IMR-90 (cell line): ENCODE measurements around the gene CTNNAL1. TPM values are rescaled to one million over a fixed set of nuclear protein-coding genes. Genes with fewer than 3 reads are reported as not detected.
A peak's percentile ranks its signal among the peaks of the same experiment; 100 is the strongest.

Experiments
- ATAC-seq: fragments of 200-7000 bp; cut with Tn5 transposase; 2 replicates; pipeline ENCODE4 v1.9.1; 2020; ENCODE audit warnings: low read depth, mild to moderate bottlenecking, moderate library complexity
- BruUV-seq: library from RNA; stranded (reverse); fragments of 400-500 nt; replicated peaks from 2 replicates; lab custom pipeline; 2021; lab: Mats Ljungman, UMichigan
- CTCF ChIA-PET: fragments of 300-600 bp; formaldehyde crosslinking; extraction: SDS; loops from one replicate; lab custom pipeline; 2021; ENCODE audit warnings: antibody characterized with exemption; lab: Yijun Ruan, JAX
- POLR2A ChIA-PET: fragments of 300-600 bp; sonication (Branson Sonifier 250); formaldehyde crosslinking; loops from one replicate; lab custom pipeline; 2022; ENCODE audit warnings: antibody characterized with exemption; ENCODE audit not compliant: unreplicated experiment; lab: Charles Lee
- DNase-seq: peaks from one replicate; pipeline ENCODE4 v3.0.0; 2013
- H2AFZ ChIP-seq: replicated peaks from 2 replicates; pipeline ENCODE3; 2013; ENCODE audit warnings: low read length, mild to moderate bottlenecking; ENCODE audit not compliant: poor library complexity
- H2AK5ac ChIP-seq: 2 replicates; pipeline ENCODE4 v1.6.1; 2013; ENCODE audit warnings: low read depth, low read length, inconsistent platforms
- H2AK9ac ChIP-seq: replicated peaks from 2 replicates; pipeline ENCODE3; 2013; ENCODE audit warnings: mild to moderate bottlenecking, low read depth, low read length, moderate library complexity; ENCODE audit not compliant: poor library complexity
- H2BK120ac ChIP-seq: 2 replicates; pipeline ENCODE4 v1.6.1; 2013; ENCODE audit warnings: low read depth, low read length, inconsistent platforms
- H2BK15ac ChIP-seq: 3 replicates; pipeline ENCODE4 v1.6.1; 2013; ENCODE audit warnings: low read depth, low read length, inconsistent platforms
- H2BK20ac ChIP-seq: 2 replicates; pipeline ENCODE4 v1.6.1; 2013; ENCODE audit warnings: low read depth, mild to moderate bottlenecking, inconsistent platforms, low read length, moderate library complexity
- H2BK5ac ChIP-seq: 2 replicates; pipeline ENCODE4 v1.6.1; 2013; ENCODE audit warnings: mild to moderate bottlenecking, low read depth, low read length, inconsistent platforms; ENCODE audit not compliant: poor library complexity, severe bottlenecking
- H3K14ac ChIP-seq: replicated peaks from 2 replicates; pipeline ENCODE4 v1.6.1; 2013; ENCODE audit warnings: low read depth, low read length, inconsistent platforms
- H3K18ac ChIP-seq: 2 replicates; pipeline ENCODE4 v1.6.1; 2013; ENCODE audit warnings: low read depth, low read length, control low read depth
- H3K23ac ChIP-seq: 2 replicates; pipeline ENCODE4 v1.6.1; 2013; ENCODE audit warnings: low read depth, low read length, inconsistent platforms
- H3K27ac ChIP-seq: 2 replicates; pipeline ENCODE4 v1.5.1; 2013; ENCODE audit warnings: mild to moderate bottlenecking, control low read depth, low read length; ENCODE audit not compliant: insufficient read depth
- H3K27me3 ChIP-seq: 2 replicates; pipeline ENCODE4 v1.6.1; 2013; ENCODE audit warnings: low read length; ENCODE audit not compliant: control insufficient read depth, insufficient read depth
- H3K36me3 ChIP-seq: 2 replicates; pipeline ENCODE4 v1.6.1; 2013; ENCODE audit warnings: low read length, mixed read lengths; ENCODE audit not compliant: control insufficient read depth, insufficient read depth
- H3K4ac ChIP-seq: 2 replicates; pipeline ENCODE4 v1.6.1; 2013; ENCODE audit warnings: low read depth, low read length, inconsistent platforms
- H3K4me1 ChIP-seq: 2 replicates; pipeline ENCODE4 v1.6.1; 2013; ENCODE audit warnings: low read length, mixed read lengths; ENCODE audit not compliant: control insufficient read depth, insufficient read depth
- H3K4me2 ChIP-seq: 2 replicates; pipeline ENCODE4 v1.6.1; 2013; ENCODE audit warnings: low read depth, mild to moderate bottlenecking, control low read depth, low read length, moderate library complexity
- H3K4me3 ChIP-seq: 2 replicates; pipeline ENCODE4 v1.5.1; 2013; ENCODE audit warnings: low read depth, mild to moderate bottlenecking, control low read depth, low read length, moderate library complexity; ENCODE audit not compliant: insufficient read depth
- H3K56ac ChIP-seq: 2 replicates; pipeline ENCODE4 v1.6.1; 2013; ENCODE audit warnings: low read length, inconsistent platforms; ENCODE audit not compliant: insufficient read depth; ENCODE audit errors: extremely low read depth
- H3K79me1 ChIP-seq, 2 experiments: 2 replicates each; pipeline ENCODE4 v1.6.1; 2013; ENCODE audit warnings: low read length in 2 of 2, inconsistent platforms in 1 of 2, low read depth in 1 of 2
- H3K9ac ChIP-seq: 2 replicates; pipeline ENCODE4 v1.6.1; 2013; ENCODE audit warnings: low read depth, low read length, control low read depth
- H3K9me1 ChIP-seq: 2 replicates; pipeline ENCODE4 v1.6.1; 2013; ENCODE audit warnings: low read length, inconsistent platforms; ENCODE audit not compliant: insufficient read depth
- H3K9me3 ChIP-seq: 2 replicates; pipeline ENCODE4 v1.6.1; 2013; ENCODE audit warnings: low read length; ENCODE audit not compliant: control insufficient read depth, insufficient read depth
- H4K20me1 ChIP-seq: 2 replicates; pipeline ENCODE4 v1.6.1; 2013; ENCODE audit warnings: low read length, inconsistent platforms; ENCODE audit not compliant: insufficient read depth
- H4K5ac ChIP-seq: 2 replicates; pipeline ENCODE4 v1.6.1; 2013; ENCODE audit warnings: mild to moderate bottlenecking, low read depth, low read length, control low read depth
- H4K8ac ChIP-seq, 2 experiments: 2 replicates each; pipeline ENCODE4 v1.6.1; 2013; ENCODE audit warnings: low read depth in 2 of 2, low read length in 2 of 2, control low read depth in 1 of 2, inconsistent platforms in 1 of 2
- H4K91ac ChIP-seq: 2 replicates; pipeline ENCODE4 v1.6.1; 2013; ENCODE audit warnings: low read depth, low read length, inconsistent platforms; ENCODE audit not compliant: insufficient read depth
- CEBPB ChIP-seq: IDR thresholded peaks from 2 replicates; pipeline ENCODE4 v1.6.1; 2012; ENCODE audit warnings: low read depth, low read length, improper control_type of control experiment
- CHD1 ChIP-seq: IDR thresholded peaks from 2 replicates; pipeline ENCODE4 v1.6.1; 2012; ENCODE audit warnings: low read depth, low read length, improper control_type of control experiment
- MXI1 ChIP-seq: IDR thresholded peaks from 2 replicates; pipeline ENCODE4 v1.6.1; 2012; ENCODE audit warnings: low read depth, mild to moderate bottlenecking, low read length, moderate library complexity, borderline replicate concordance
- NFE2L2 ChIP-seq: fragments of 150-350 bp; IDR thresholded peaks from 2 replicates; pipeline ENCODE4 v1.6.1; 2016; ENCODE audit warnings: low read depth, mild to moderate bottlenecking, low read length
- WGBS, 2 experiments: methylation state at CpG; one replicate each; pipeline versions ENCODE4 v1.1.5 to v1.1.7; 2013; ENCODE audit warnings: missing lambda C conversion rate in 2 of 2; ENCODE audit not compliant: insufficient read length in 1 of 2; ENCODE audit errors: extremely low coverage in 2 of 2; 5-methylcytosine and 5-hydroxymethylcytosine counted together
- dilution Hi-C: fragments of 300-500 bp; cut with HindIII; formaldehyde crosslinking; loops from one replicate; pipeline ENCODE4 v1.14.3; 2018; ENCODE audit warnings: low sequenced_read_pairs; ENCODE audit not compliant: unreplicated experiment
- in situ Hi-C: fragments of 300-500 bp; cut with MboI; formaldehyde crosslinking; loops from 3 replicates; pipeline ENCODE4 v1.14.3; 2019; ENCODE audit warnings: low sequenced_read_pairs, inconsistent platforms, mixed read lengths
- intact Hi-C: fragments of 100-400 bp; cut with micrococcal nuclease; formaldehyde crosslinking; loops from 2 replicates; pipeline ENCODE4 v1.10.0; 2022
- polyA plus RNA-seq, 3 experiments: library from polyadenylated mRNA; depleted of rRNA; stranded (reverse); fragments of >200 nt; gene quantifications; 2 replicates each; pipeline ENCODE4 v1.2.3, GENCODE V29; 2012; ENCODE audit warnings: low replicate concordance in 1 of 3
- total RNA-seq: library from RNA; depleted of rRNA; stranded (reverse); fragments of >200 nt; gene quantifications from 2 replicates; pipeline ENCODE4 v1.2.3, GENCODE V29; 2012

The CTNNAL1 gene
- total and polyA plus RNA-seq, 2 of the 4 experiments (the other 2 are of a cell fraction) = 72.3 to 131 TPM

DNA sequence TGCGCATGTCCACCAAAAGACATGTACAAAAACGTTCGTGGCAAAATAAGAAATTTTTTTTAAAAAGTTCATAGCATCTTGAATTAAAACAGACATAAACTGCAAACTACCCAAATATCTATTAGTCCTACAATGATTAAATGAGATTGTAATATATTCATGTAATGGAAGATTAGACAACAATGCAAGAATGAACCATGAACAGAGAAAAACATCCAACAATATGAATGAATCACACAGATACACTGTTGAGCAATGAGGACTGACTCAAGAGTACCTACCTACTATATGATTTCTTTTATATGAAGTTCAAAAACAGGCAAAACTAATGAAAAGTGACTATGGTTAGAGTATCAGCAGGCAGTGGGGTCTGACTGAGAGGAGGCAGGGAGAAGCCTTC, 17.9 kb upstream of the CTNNAL1 start:
- H2AK9ac ChIP-seq = no peak overlapping the region
- no peak overlapping the region for H3K4me2 ChIP-seq
- H3K27ac ChIP-seq = no peak overlapping the region
- H2BK15ac ChIP-seq = no peak overlapping the region
- H3K18ac ChIP-seq = no peak overlapping the region
- no peaks in the 10 kb centered on the region for H3K9me3 ChIP-seq
- no peak overlapping the region for H3K56ac ChIP-seq
- no peak overlapping the region for H3K23ac ChIP-seq
- no peak overlapping the region for H2AFZ ChIP-seq
- no peaks in the 10 kb centered on the region for H3K27me3 ChIP-seq
- dilution Hi-C loops (no loop called here), intact Hi-C loops (no loop called here), in situ Hi-C loops (no loop called here)
- H3K4me1 ChIP-seq = peaks cover 8% of the 10 kb centered on the region
- no peak overlapping the region for H2BK20ac ChIP-seq
- ATAC-seq (no peak), DNase-seq (peak; percentile 55)
- no TSS peak for BruUV-seq
- no peak overlapping the region for H3K9ac ChIP-seq
- no peak overlapping the region for H4K8ac ChIP-seq
- H4K20me1 ChIP-seq = peaks cover 2% of the 10 kb centered on the region; the same call in 1 of the 2 replicates
- no peak overlapping the region for H3K14ac ChIP-seq
- H3K36me3 ChIP-seq = peaks cover 7% of the 10 kb centered on the region
- H4K91ac ChIP-seq = no peak overlapping the region
- CTCF ChIA-PET = no interaction called here
- H3K4ac ChIP-seq = no peak overlapping the region
- peaks cover 28 to 49% of the 10 kb centered on the region in 2 experiments for H3K79me1 ChIP-seq
- TF ChIP-seq NFE2L2 = no peak
- no peak for TF ChIP-seq CHD1
- peak; percentile 90 for TF ChIP-seq CEBPB
- TF ChIP-seq MXI1 = no peak
- no peak overlapping the region for H2BK120ac ChIP-seq
- no peak overlapping the region for H2AK5ac ChIP-seq
- H4K5ac ChIP-seq = no peak overlapping the region
- WGBS, 2 experiments = no CpG with 5 or more reads among the region's 3 CpGs
- no peak overlapping the region for H2BK5ac ChIP-seq
- H3K9me1 ChIP-seq = peaks cover 10% of the 10 kb centered on the region; the same call in 1 of the 2 replicates
- no peak overlapping the region for H3K4me3 ChIP-seq
- POLR2A ChIA-PET = no interaction called here
